HG03135 (cell line): Measurements from ENCODE around the gene RCSD1.

Source experiments
- ATAC-seq: cut with Tn5 transposase; IDR thresholded peaks from one replicate; pipeline ENCODE4 v1.9.1; 2021; ENCODE audit warnings: mild to moderate bottlenecking, moderate library complexity; ENCODE audit not compliant: unreplicated experiment

The RCSD1 gene

GRCh38 chr1:167663002-167663772 lies 33.2 kb downstream of the RCSD1 start:
- ATAC-seq: no peak

GRCh38 chr1:167665469-167665868 lies 35.4 kb downstream of the RCSD1 start:
- no peak for ATAC-seq

DNA sequence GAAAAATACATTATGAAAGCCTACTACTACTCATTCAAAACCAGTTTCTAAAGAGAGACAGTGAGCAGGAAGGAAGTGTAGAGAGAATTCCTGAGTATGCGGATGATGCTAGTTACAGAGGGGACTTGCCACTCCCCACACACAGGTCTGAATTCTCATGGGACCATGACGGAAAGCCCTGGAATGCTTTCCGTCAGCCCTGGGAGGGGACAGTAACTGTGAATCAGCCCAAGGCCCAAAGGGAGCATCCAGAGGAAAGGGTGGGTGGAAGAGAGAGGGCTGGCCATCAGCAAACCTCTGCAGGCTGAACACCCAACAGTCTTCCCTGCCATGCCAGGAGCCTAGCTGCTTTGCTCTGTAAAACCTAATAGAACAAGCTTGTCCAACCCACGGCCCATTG lies 36.4 kb downstream of the RCSD1 start:
- ATAC-seq: no peak

- no peak for ATAC-seq
These were observed 37.5 kb downstream of the RCSD1 start for GRCh38 chr1:167667536-167667935.

- ATAC-seq: peak; percentile 61
These were observed 38.1 kb downstream of the RCSD1 start for GRCh38 chr1:167668108-167668507.

DNA sequence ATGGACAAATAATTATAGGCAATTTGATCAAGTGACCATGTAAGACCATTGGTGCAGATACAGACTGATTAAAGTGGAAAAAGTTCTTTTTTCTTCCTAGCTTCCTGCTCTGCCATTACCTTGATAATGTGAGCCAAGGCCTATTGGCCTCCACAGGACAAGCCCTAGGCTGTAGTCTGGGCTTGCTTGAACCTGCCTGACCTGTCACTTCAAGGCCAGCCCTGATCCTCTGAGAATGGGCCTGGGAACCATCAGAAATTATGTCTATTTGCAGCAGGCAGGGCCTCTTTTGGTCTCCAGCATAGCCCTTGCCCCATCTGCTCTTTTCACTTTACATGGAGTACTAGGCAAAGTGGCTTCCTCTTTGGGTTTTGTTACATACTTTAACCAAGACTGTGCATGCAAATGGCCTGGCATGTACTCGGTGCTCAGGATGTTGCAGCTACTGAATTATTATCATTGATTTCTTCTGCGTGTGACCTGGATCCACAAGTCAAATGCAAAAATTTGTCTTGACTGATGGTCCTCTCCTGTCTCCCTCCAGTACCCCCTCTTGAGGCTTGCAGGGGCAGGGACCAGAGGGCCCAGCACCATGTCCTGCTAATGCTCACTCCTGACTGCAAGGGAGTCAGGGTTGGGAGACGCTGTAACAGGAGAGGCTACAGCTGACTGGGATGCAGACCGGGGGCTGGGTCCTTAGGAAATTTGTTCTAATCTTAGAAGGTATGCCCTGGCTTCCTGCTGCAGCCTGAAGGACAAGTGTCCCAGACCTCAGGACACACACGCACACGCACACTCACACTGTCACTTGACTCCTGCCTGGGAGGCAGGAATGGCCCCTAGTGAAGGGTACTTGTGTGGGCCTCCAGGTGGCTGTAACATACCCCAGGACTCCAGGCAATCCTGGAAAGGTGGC lies 39.4 kb downstream of the RCSD1 start:
- no peak for ATAC-seq

DNA sequence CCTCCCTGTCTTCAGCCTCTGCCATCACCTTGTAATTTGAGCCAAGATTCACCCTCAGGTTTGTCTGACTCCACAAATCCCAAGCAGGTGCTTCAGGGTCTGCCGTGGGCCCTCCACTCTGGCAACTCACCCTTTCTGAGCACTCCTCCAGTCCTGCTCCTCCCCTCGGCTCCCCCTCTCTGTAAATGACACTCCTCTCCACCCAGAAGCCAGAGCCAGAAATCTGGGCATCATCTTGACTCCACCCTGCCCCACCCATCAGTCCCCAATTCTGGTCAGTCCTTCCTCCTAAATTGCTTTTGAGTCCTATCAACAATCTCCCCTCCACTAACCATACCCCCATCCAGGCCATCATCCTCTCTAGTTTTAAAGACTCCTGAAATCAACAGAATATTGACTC lies 40.5 kb downstream of the RCSD1 start:
- no peak for ATAC-seq

- no peak for ATAC-seq
These were observed 41.9 kb downstream of the RCSD1 start for GRCh38 chr1:167671727-167672511.

- no peak for ATAC-seq
These were observed 42.8 kb downstream of the RCSD1 start for GRCh38 chr1:167672831-167673230.

DNA sequence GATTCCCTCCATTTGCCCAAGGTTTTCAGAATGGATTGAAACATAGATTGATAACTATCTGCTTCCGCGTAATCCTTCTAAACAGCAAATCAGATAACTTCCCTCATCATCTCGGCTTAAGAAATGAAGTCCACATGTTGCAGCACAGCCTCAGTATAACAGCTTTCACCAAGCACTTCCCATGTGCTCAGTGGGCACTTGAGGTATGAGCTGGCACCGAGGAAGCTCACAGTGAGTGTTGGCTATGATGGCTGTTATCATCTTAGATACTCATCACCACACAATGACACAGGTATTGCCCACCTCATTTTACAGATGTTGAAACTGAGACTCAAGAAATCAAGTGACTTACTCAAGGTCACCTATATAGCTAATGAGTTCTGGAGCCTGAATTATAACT lies 43.2 kb downstream of the RCSD1 start:
- no peak for ATAC-seq

DNA sequence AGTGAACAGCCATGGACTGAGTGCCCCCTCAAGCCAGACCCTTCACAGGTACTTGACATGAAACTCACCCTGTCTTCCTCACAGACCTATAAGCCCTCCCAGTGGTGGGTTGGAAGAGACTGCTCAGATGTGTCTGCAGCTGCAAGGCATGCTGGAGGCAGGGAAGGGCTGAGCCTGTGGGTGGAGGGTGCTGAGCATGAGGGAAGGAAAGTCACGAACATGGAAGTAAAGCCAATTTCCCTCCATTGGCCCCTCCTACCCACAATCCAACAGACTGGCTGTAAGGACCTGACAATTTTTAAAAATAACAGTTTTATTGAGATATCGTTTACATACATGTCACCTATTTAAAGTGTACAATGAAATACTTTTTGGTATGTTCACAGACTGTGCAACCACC lies 44.1 kb downstream of the RCSD1 start:
- ATAC-seq: no peak

GRCh38 chr1:167675440-167675839 lies 45.4 kb downstream of the RCSD1 start:
- no peak for ATAC-seq

- no peak for ATAC-seq
These were observed 46.3 kb downstream of the RCSD1 start for GRCh38 chr1:167676205-167676915.

- no peak for ATAC-seq
These were observed 47.1 kb downstream of the RCSD1 start for GRCh38 chr1:167676916-167677848.

GRCh38 chr1:167678422-167678821 lies 48.4 kb downstream of the RCSD1 start:
- ATAC-seq: no peak

DNA sequence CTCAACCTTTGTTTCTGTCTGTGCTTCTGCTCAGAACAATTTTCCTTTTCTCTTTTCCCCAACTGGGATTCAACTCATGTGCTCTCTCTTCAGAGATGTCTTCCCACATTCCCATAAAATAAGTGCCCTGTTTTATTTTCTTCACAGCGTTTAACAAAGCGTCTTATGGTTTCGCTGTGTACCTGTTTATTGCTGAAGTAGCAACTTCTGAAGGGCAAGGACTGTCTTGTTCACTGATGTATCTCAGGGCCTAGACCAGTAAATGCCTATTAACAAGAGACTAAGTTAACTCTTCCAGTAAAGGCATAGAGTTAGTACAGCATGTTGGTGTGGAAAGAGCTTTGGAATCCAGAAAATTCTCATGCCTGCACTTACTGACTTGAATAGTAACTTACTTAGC lies 48.8 kb downstream of the RCSD1 start:
- ATAC-seq: no peak

- no peak for ATAC-seq
These were observed 49.7 kb downstream of the RCSD1 start for GRCh38 chr1:167679714-167680113.

DNA sequence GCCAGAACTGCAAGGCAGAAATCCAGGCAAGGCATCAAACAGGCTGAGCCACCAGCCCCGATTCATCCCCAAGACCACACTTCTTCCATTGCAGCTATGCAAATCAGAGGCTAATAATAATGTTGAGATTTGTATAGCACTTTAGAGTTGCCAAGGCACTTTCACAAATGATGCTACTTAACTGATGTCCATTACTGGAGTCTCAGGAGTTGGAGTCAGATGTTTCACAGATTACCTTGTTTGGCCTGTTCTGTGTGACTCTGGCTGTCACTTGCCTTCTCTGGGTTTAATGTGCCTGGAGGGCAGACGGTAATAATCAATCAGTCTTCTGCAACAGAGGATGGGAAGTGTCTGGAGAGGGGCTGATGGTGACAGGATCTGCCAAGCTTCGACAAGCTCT lies 51.0 kb downstream of the RCSD1 start:
- no peak for ATAC-seq

- no peak for ATAC-seq
These were observed 51.5 kb downstream of the RCSD1 start for GRCh38 chr1:167681451-167682098.
